ENCODE data around the gene TRIM33.

The TRIM33 gene

GRCh38 chr1:114508386-114508898 is 2.6 kb downstream of the TRIM33 start:
- DNase-seq (ENCODE audit: low read depth in 1 of 2, low spot score in 1 of 2) = no peak
- Histone ChIP-seq H3K4me3 (replicated peaks; ENCODE audit: insufficient read depth, low read length) (no peak overlapping the region), H3K27me3 (ENCODE audit: insufficient read depth, poor library complexity, severe bottlenecking) (no peaks in the 10 kb centered on the region), H3K27ac (replicated peaks) (no peak overlapping the region)
- no peak for TF ChIP-seq POLR2AphosphoS5 (IDR thresholded peaks at IDR 0.05; ENCODE audit: low read depth)
- no peak for TF ChIP-seq CTCF (IDR thresholded peaks at IDR 0.05; ENCODE audit: insufficient read depth, low read length)
- no peak for TF ChIP-seq SPI1 (IDR thresholded peaks at IDR 0.05; ENCODE audit: borderline replicate concordance, low read depth)
- no peak for TF ChIP-seq GABPA (IDR thresholded peaks at IDR 0.05; ENCODE audit: low read depth)
- no peak for TF ChIP-seq REST (IDR thresholded peaks at IDR 0.05; ENCODE audit: insufficient replicate concordance, low read depth)

- Histone ChIP-seq H3K27ac (replicated peaks) (no peak overlapping the region), H3K4me3 (replicated peaks; ENCODE audit: insufficient read depth, low read length) (no peak overlapping the region), H3K27me3 (ENCODE audit: insufficient read depth, poor library complexity, severe bottlenecking) (no peaks in the 10 kb centered on the region)
- TF ChIP-seq GABPA (IDR thresholded peaks at IDR 0.05; ENCODE audit: low read depth) = no peak
- no peak for TF ChIP-seq POLR2AphosphoS5 (IDR thresholded peaks at IDR 0.05; ENCODE audit: low read depth)
- TF ChIP-seq REST (IDR thresholded peaks at IDR 0.05; ENCODE audit: insufficient replicate concordance, low read depth) = no peak
- no peak for TF ChIP-seq SPI1 (IDR thresholded peaks at IDR 0.05; ENCODE audit: borderline replicate concordance, low read depth)
- TF ChIP-seq CTCF (IDR thresholded peaks at IDR 0.05; ENCODE audit: insufficient read depth, low read length) = no peak
- no peak for DNase-seq (ENCODE audit: low read depth in 1 of 2, low spot score in 1 of 2)
These were observed 3.5 kb downstream of the TRIM33 start for GRCh38 chr1:114507513-114507912.

- H3K4me3 ChIP-seq (replicated peaks; ENCODE audit: insufficient read depth, low read length) = no peak overlapping the region
- H3K27me3 ChIP-seq (ENCODE audit: insufficient read depth, poor library complexity, severe bottlenecking) = no peaks in the 10 kb centered on the region
- H3K27ac ChIP-seq (replicated peaks) = no peak overlapping the region
- peak in 1 of 2 experiments; percentile 33 for DNase-seq (ENCODE audit: low read depth in 1 of 2, low spot score in 1 of 2)
- TF ChIP-seq GABPA (IDR thresholded peaks at IDR 0.05; ENCODE audit: low read depth) (no peak), CTCF (IDR thresholded peaks at IDR 0.05; ENCODE audit: insufficient read depth, low read length) (no peak), SPI1 (IDR thresholded peaks at IDR 0.05; ENCODE audit: borderline replicate concordance, low read depth) (peak; percentile 96)
These were observed 5.8 kb downstream of the TRIM33 start for GRCh38 chr1:114505148-114505561.

- H3K27me3 ChIP-seq (ENCODE audit: insufficient read depth, poor library complexity, severe bottlenecking) = no peaks in the 10 kb centered on the region
- DNase-seq (ENCODE audit: low read depth in 1 of 2, low spot score in 1 of 2) = no peak
- TF ChIP-seq POLR2AphosphoS5 (IDR thresholded peaks at IDR 0.05; ENCODE audit: low read depth) (no peak), SPI1 (IDR thresholded peaks at IDR 0.05; ENCODE audit: borderline replicate concordance, low read depth) (no peak), CTCF (IDR thresholded peaks at IDR 0.05; ENCODE audit: insufficient read depth, low read length) (no peak), REST (IDR thresholded peaks at IDR 0.05; ENCODE audit: insufficient replicate concordance, low read depth) (no peak), GABPA (IDR thresholded peaks at IDR 0.05; ENCODE audit: low read depth) (no peak)
- no peak overlapping the region for H3K27ac ChIP-seq (replicated peaks)
- no peak overlapping the region for H3K4me3 ChIP-seq (replicated peaks; ENCODE audit: insufficient read depth, low read length)
These were observed 7.0 kb downstream of the TRIM33 start for GRCh38 chr1:114503916-114504422.

Data from HL-60 (cell line).